ENCODE measurements around the gene TNIK.

TNIK gene

GRCh38 chr3:171068658-171069057 is 391.5 kb downstream of the TNIK start:
- in situ Hi-C loops (cut with MboI; ENCODE audit: low sequenced_read_pairs): no loop called here

- in situ Hi-C loops (cut with MboI; ENCODE audit: low sequenced_read_pairs): no loop called here
Observed at GRCh38 chr3:171066206-171066605, 394.0 kb downstream of the TNIK start.

GRCh38 chr3:171065732-171066131 is 394.5 kb downstream of the TNIK start:
- in situ Hi-C loops (cut with MboI; ENCODE audit: low sequenced_read_pairs): no loop called here

- in situ Hi-C loops (cut with MboI; ENCODE audit: low sequenced_read_pairs): no loop called here
Observed at GRCh38 chr3:171064461-171064860, 395.7 kb downstream of the TNIK start.

GRCh38 chr3:171061749-171062148 is 398.5 kb downstream of the TNIK start:
- in situ Hi-C loops (cut with MboI; ENCODE audit: low sequenced_read_pairs): no loop called here

- in situ Hi-C loops (cut with MboI; ENCODE audit: low sequenced_read_pairs): no loop called here
Observed at GRCh38 chr3:171059978-171060377, 400.2 kb downstream of the TNIK start.

GRCh38 chr3:171058873-171059603 is 401.2 kb downstream of the TNIK start:
- in situ Hi-C loops (cut with MboI; ENCODE audit: low sequenced_read_pairs): no loop called here

GRCh38 chr3:171058058-171058457 is 402.1 kb downstream of the TNIK start:
- in situ Hi-C loops (cut with MboI; ENCODE audit: low sequenced_read_pairs): no loop called here

- in situ Hi-C loops (cut with MboI; ENCODE audit: low sequenced_read_pairs): no loop called here
Observed at GRCh38 chr3:171057072-171057471, 403.1 kb downstream of the TNIK start.

GRCh38 chr3:171056528-171056927 is 403.7 kb downstream of the TNIK start:
- in situ Hi-C loops (cut with MboI; ENCODE audit: low sequenced_read_pairs): no loop called here

- in situ Hi-C loops (cut with MboI; ENCODE audit: low sequenced_read_pairs): no loop called here
Observed at GRCh38 chr3:171055336-171056178, 404.6 kb downstream of the TNIK start.

GRCh38 chr3:171054921-171055320 is 405.3 kb downstream of the TNIK start:
- in situ Hi-C loops (cut with MboI; ENCODE audit: low sequenced_read_pairs): no loop called here

- in situ Hi-C loops (cut with MboI; ENCODE audit: low sequenced_read_pairs): no loop called here
Observed at GRCh38 chr3:171054231-171054630, 406.0 kb downstream of the TNIK start.

GRCh38 chr3:171049861-171050444 is 410.3 kb downstream of the TNIK start:
- in situ Hi-C loops (cut with MboI; ENCODE audit: low sequenced_read_pairs): no loop called here

GRCh38 chr3:171046760-171047159 is 413.4 kb downstream of the TNIK start:
- in situ Hi-C loops (cut with MboI; ENCODE audit: low sequenced_read_pairs): no loop called here

- in situ Hi-C loops (cut with MboI; ENCODE audit: low sequenced_read_pairs): no loop called here
Observed at GRCh38 chr3:171044835-171045793, 415.1 kb downstream of the TNIK start.

- in situ Hi-C loops (cut with MboI; ENCODE audit: low sequenced_read_pairs): no loop called here
Observed at GRCh38 chr3:171044384-171044783, 415.8 kb downstream of the TNIK start.

- in situ Hi-C loops (cut with MboI; ENCODE audit: low sequenced_read_pairs): no loop called here
Observed at GRCh38 chr3:171039674-171040073, 420.5 kb downstream of the TNIK start.

GRCh38 chr3:171038342-171038741 is 421.9 kb downstream of the TNIK start:
- in situ Hi-C loops (cut with MboI; ENCODE audit: low sequenced_read_pairs): no loop called here

GRCh38 chr3:171028779-171029232 is 431.4 kb downstream of the TNIK start:
- in situ Hi-C loops (cut with MboI; ENCODE audit: low sequenced_read_pairs): no loop called here

All from HL-60/S4 (cell line).